Measurements from ENCODE around the gene EXD2. TPM values are rescaled to one million over a fixed set of nuclear protein-coding genes. Genes with fewer than 3 reads are reported as not detected.

The EXD2 gene
- total and polyA plus RNA-seq, 2 of the 13 experiments (the other 11 are each of a cell fraction or from before 2014, with no cell fraction given) = 9.5 to 15.1 TPM

DNA sequence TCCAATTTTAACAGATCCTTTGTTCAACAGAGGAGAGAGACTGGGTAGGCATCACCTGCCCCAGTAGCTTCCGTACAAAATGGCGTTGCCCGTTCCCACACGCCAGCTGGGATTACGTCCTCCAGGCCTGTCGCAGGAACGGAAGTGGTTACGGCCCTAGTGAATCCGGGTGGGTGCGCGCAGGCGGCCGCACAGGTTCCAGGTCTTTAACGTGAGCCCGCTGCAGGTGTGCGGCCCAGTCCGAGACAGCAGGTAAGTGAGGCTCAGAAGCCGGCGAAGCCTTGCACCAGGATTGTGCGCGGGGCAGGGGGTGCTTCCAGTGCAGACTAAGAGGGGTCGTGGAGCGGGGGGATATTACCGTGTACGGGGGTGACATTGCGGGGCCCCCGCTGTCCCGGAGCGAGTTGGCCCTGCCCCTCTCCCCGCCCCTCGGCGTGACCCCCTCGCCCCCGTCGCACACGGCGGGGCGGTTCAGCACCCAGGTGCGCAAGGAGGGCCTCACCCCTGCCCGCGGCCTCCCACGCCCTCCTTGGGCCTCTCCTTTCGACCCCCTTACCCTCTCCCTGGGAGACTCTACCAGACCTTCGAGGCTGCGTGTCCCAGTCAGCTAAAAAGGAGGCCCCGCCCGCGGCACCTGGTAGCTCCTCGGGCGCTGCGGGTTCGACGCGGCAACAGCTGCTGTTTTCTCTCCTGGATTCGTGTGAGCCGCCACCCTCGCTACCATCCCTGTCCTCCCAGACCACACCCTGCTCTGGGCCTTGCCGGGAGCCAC, at the start of gene EXD2 (continued):
- TF ChIP-seq SMAD9 (CRISPR knock-in tag; IDR thresholded peaks at IDR 0.05) = no peak
- no peak for TF ChIP-seq ZSCAN30 (CRISPR knock-in tag; IDR thresholded peaks at IDR 0.05)
- peak; percentile 74; the same call in 1 of the 2 replicates for TF ChIP-seq KLF12 (CRISPR knock-in tag; IDR thresholded peaks at IDR 0.05; ENCODE audit: borderline replicate concordance)
- TF ChIP-seq BORCS8-MEF2B (CRISPR knock-in tag; IDR thresholded peaks at IDR 0.05) = no peak; the same call in 1 of the 2 replicates
- no peak for TF ChIP-seq NPAS2 (CRISPR knock-in tag; IDR thresholded peaks at IDR 0.05; ENCODE audit: borderline replicate concordance)
- peak; percentile 66; the same call in 1 of the 2 replicates for TF ChIP-seq EHMT2 (IDR thresholded peaks at IDR 0.05; ENCODE audit: borderline replicate concordance, low read depth, low read length)
- peak; percentile 70 for TF ChIP-seq POLR2G (IDR thresholded peaks at IDR 0.05; ENCODE audit: low read depth, low read length)
- peak; percentile 16; the same call in 1 of the 2 replicates for TF ChIP-seq TBX3 (IDR thresholded peaks at IDR 0.05; ENCODE audit: borderline replicate concordance)
- peak; percentile 50; the same call in 1 of the 2 replicates for TF ChIP-seq SP2 (CRISPR knock-in tag; IDR thresholded peaks at IDR 0.05)
- TF ChIP-seq ZBTB7A (CRISPR knock-in tag; IDR thresholded peaks at IDR 0.05) = no peak; the same call in 1 of the 2 replicates
- no peak; the same call in 1 of the 2 replicates for TF ChIP-seq ZNF24 (IDR thresholded peaks at IDR 0.05)
- no peak for TF ChIP-seq SETDB1 (CRISPR knock-in tag; IDR thresholded peaks at IDR 0.05; ENCODE audit: borderline replicate concordance)
- TF ChIP-seq ATF1 (CRISPR knock-in tag; IDR thresholded peaks at IDR 0.05) = no peak; the same call in 1 of the 2 replicates
- peak; percentile 50; the same call in 1 of the 2 replicates for TF ChIP-seq ZSCAN21 (CRISPR knock-in tag; IDR thresholded peaks at IDR 0.05; ENCODE audit: borderline replicate concordance)
- no peak for TF ChIP-seq SMC3 (IDR thresholded peaks at IDR 0.05; ENCODE audit: low read length)
- no peak for TF ChIP-seq ZNF326 (CRISPR knock-in tag; IDR thresholded peaks at IDR 0.05; ENCODE audit: borderline replicate concordance)
- TF ChIP-seq POLR2A (IDR thresholded peaks at IDR 0.05; ENCODE audit: insufficient read depth in 1 of 2, low read depth in 2 of 2, low read length in 2 of 2) = peak; percentile 68 to 83
- TF ChIP-seq FOXO1 (CRISPR knock-in tag; IDR thresholded peaks at IDR 0.05) = 0 out of 2 replicates have a peak, but pooled peaks have one; percentile 7
- TF ChIP-seq HNF1B (CRISPR knock-in tag; IDR thresholded peaks at IDR 0.05) = peak; percentile 76
- TF ChIP-seq ZNF547 (CRISPR knock-in tag; IDR thresholded peaks at IDR 0.05) = peak; percentile 23; the same call in 1 of the 2 replicates
- TF ChIP-seq, protein P1, sequence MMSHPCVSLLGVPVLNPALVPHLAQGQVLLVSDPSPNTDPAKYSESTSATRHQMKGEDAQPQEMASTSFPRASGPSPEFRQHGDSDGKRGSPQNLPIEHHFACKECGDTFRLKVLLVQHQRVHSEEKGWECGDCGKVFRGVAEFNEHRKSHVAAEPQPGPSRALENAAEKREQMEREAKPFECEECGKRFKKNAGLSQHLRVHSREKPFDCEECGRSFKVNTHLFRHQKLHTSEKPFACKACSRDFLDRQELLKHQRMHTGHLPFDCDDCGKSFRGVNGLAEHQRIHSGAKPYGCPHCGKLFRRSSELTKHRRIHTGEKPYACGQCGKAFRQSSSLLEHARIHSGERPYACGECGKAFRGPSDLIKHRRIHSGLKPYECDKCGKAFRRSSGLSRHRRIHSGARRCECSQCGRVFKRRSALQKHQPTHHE (CRISPR knock-in tag; IDR thresholded peaks at IDR 0.05; ENCODE audit: borderline replicate concordance) = no peak; the same call in 1 of the 2 replicates
- TF ChIP-seq ONECUT2 (CRISPR knock-in tag; IDR thresholded peaks at IDR 0.05) = no peak
- peak; percentile 69 for TF ChIP-seq ZNF777 (CRISPR knock-in tag; IDR thresholded peaks at IDR 0.05)
- TF ChIP-seq MXI1 (IDR thresholded peaks at IDR 0.05; ENCODE audit: borderline replicate concordance, low read depth, low read length) = peak; percentile 71; the same call in 1 of the 3 replicates
- peak; percentile 47; the same call in 1 of the 2 replicates for TF ChIP-seq SIN3B (IDR thresholded peaks at IDR 0.05; ENCODE audit: low read length)
- TF ChIP-seq, protein P2, sequence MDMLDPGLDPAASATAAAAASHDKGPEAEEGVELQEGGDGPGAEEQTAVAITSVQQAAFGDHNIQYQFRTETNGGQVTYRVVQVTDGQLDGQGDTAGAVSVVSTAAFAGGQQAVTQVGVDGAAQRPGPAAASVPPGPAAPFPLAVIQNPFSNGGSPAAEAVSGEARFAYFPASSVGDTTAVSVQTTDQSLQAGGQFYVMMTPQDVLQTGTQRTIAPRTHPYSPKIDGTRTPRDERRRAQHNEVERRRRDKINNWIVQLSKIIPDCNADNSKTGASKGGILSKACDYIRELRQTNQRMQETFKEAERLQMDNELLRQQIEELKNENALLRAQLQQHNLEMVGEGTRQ (IDR thresholded peaks at IDR 0.05; ENCODE audit: low read depth, low read length) = no peak
- TF ChIP-seq, protein P2 (CRISPR knock-in tag; IDR thresholded peaks at IDR 0.05; ENCODE audit: borderline replicate concordance) = no peak

Data from HepG2 (cell line).